ENCODE measurements around the gene SLC6A11. TPM values are rescaled to one million over a fixed set of nuclear protein-coding genes. Genes with fewer than 3 reads are reported as not detected.

SLC6A11 gene
- total RNA-seq, 3 donors from 2014 or later: 0.13 TPM; not detected in 2

DNA sequence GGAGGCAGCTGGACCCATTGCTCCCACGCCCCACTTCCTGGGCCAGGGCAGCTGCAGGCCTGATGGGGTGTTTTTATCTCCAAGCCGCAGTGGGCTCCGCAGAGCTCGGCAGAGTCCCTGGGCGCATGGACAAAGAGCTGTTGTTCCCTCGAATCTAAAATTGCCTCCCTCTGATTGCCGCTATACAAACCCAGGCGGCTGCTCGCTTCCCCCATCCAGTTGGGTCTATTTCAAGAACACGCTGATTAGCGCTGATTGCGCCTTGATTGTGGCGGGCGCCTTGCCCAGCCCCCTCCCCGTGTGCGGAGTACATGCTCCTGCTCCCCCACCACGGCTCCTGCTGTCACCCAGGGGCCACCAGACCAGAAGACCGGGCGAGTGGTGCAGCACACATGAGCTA, 133.2 kb downstream of the SLC6A11 start:
- TF ChIP-seq, protein P1, sequence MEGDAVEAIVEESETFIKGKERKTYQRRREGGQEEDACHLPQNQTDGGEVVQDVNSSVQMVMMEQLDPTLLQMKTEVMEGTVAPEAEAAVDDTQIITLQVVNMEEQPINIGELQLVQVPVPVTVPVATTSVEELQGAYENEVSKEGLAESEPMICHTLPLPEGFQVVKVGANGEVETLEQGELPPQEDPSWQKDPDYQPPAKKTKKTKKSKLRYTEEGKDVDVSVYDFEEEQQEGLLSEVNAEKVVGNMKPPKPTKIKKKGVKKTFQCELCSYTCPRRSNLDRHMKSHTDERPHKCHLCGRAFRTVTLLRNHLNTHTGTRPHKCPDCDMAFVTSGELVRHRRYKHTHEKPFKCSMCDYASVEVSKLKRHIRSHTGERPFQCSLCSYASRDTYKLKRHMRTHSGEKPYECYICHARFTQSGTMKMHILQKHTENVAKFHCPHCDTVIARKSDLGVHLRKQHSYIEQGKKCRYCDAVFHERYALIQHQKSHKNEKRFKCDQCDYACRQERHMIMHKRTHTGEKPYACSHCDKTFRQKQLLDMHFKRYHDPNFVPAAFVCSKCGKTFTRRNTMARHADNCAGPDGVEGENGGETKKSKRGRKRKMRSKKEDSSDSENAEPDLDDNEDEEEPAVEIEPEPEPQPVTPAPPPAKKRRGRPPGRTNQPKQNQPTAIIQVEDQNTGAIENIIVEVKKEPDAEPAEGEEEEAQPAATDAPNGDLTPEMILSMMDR (IDR thresholded peaks at IDR 0.05): no peak
- no peaks in the 10 kb centered on the region for H3K9me3 ChIP-seq
- H3K4me1 ChIP-seq (ENCODE audit: low read depth): no peaks in the 10 kb centered on the region
- H3K36me3 ChIP-seq (ENCODE audit: low read depth): no peaks in the 10 kb centered on the region
- intact Hi-C loops (cut with DNase I, micrococcal nuclease): loop anchor here (5.0 kb wide), 1 partner anchor 108 kb away; no protein-coding TSS in a partner anchor
- DNase-seq (no peak), ATAC-seq (no peak)
- H3K4me3 ChIP-seq: no peak overlapping the region

GRCh38 chr3:10950476-10951294, 134.7 kb downstream of the SLC6A11 start:
- H3K36me3 ChIP-seq (ENCODE audit: low read depth): no peaks in the 10 kb centered on the region
- no peaks in the 10 kb centered on the region for H3K9me3 ChIP-seq
- TF ChIP-seq, protein P1 (IDR thresholded peaks at IDR 0.05): no peak
- no peak overlapping the region for H3K4me3 ChIP-seq
- peak; percentile 44 for ATAC-seq
- H3K4me1 ChIP-seq (ENCODE audit: low read depth): no peaks in the 10 kb centered on the region
- DNase-seq: peak in 1 of 3 donors; percentile 58
- intact Hi-C loops (cut with DNase I, micrococcal nuclease): no loop called here

DNA sequence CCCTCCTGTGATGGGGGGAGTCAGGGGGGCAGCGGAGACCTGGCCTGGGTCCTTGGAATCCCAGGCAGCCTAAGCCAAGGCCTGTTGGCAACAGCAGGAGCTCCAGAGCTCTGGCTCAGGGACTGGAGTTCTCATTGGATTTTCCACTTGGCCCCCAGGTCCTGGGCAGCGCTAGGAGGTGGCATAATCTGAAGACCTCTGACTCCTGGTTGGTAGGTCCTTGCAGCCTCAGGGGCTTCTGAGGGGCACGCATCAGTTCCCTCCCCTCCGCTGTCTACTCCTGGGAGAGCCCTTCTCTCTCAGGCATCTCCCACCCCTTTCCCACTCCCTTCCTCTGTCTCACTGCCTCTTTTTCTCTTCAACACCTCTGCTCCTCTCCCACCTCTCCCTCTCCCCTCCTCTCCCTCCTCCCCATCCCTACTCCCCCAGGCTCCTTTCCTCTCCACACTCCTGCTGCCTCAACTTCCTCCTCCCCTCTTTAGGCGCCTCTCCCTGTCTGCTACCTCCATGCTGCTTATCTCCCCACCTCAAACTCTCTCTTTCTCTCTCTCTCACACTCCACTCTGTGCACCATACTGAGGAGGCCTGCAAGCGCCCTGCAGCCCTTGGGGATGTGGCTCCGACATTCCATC, 135.4 kb downstream of the SLC6A11 start:
- TF ChIP-seq, protein P1 (IDR thresholded peaks at IDR 0.05): no peak
- ATAC-seq (no peak), DNase-seq (no peak)
- no peak overlapping the region for H3K4me3 ChIP-seq
- no peaks in the 10 kb centered on the region for H3K36me3 ChIP-seq (ENCODE audit: low read depth)
- H3K4me1 ChIP-seq (ENCODE audit: low read depth): no peaks in the 10 kb centered on the region
- intact Hi-C loops (cut with DNase I, micrococcal nuclease): no loop called here
- no peaks in the 10 kb centered on the region for H3K9me3 ChIP-seq

DNA sequence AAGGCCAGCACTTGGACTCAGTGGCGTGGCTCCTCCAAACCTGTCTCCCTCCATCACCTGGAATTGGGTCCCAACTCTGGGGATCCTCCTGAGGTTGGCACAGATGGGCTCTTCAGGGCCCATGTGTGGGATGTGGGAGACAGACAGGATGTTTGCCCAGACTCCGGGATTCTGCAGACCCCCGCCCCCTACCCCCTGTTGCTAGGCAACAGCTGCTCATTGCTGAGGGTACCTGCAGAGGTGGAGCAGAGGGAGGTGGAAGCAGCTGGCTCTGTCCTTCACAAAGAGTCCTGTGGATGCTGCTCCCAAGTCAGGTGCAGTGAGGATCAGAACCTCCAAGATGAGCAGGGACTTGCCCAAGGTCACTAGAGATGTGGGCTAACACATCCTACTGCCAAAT, 136.5 kb downstream of the SLC6A11 start:
- ATAC-seq: no peak
- TF ChIP-seq, protein P1 (IDR thresholded peaks at IDR 0.05): no peak
- intact Hi-C loops (cut with DNase I, micrococcal nuclease): no loop called here

DNA sequence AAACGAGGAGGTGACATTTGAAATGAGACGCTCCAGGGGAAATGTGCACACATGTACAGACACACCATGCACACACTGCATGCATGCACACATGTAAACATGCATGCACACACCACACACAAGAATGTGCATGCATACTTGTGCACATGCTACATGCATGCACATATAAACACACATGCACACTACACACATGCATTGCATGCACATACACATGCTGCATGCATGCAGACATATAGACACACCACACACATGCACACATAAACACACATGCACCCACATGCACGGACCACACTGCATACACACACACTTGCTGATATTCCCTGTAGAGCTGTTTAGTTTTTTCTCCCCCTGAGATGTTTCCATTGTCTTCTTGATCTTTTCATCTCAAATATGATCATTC, 138.7 kb downstream of the SLC6A11 start:
- no peak overlapping the region for H3K4me3 ChIP-seq
- no peaks in the 10 kb centered on the region for H3K36me3 ChIP-seq (ENCODE audit: low read depth)
- H3K4me1 ChIP-seq (ENCODE audit: low read depth): peaks cover 3% of the 10 kb centered on the region
- no peaks in the 10 kb centered on the region for H3K9me3 ChIP-seq
- intact Hi-C loops (cut with DNase I, micrococcal nuclease): no loop called here
- TF ChIP-seq, protein P1 (IDR thresholded peaks at IDR 0.05): no peak
- ATAC-seq (no peak), DNase-seq (no peak)

More for the DNA sequence above, 136.5 kb downstream of the SLC6A11 start:
- Histone ChIP-seq H3K9me3 (no peaks in the 10 kb centered on the region), H3K36me3 (ENCODE audit: low read depth) (no peaks in the 10 kb centered on the region), H3K4me3 (no peak overlapping the region), H3K4me1 (ENCODE audit: low read depth) (no peaks in the 10 kb centered on the region)
- no peak for DNase-seq
